GM20000 (cell line): Measurements from ENCODE around the gene CSNK1G1.
A peak's percentile ranks its signal among the peaks of the same experiment; 100 is the strongest.
"Not testable (repeated sequence)": the region's sequence is repeated elsewhere in the genome, so short reads cannot be mapped to it uniquely, and the experiment has no call there.

Source experiments
- DNase-seq: peaks from one replicate; pipeline ENCODE4 v3.0.0; 2012; ENCODE audit warnings: low spot score
- CTCF ChIP-seq: IDR thresholded peaks from 2 replicates; pipeline ENCODE4 v1.5.1; 2012; ENCODE audit warnings: mild to moderate bottlenecking, control low read depth; ENCODE audit errors: extremely low read depth, missing control alignments

The CSNK1G1 gene

GRCh38 chr15:64386291-64386690, 30.3 kb upstream of the CSNK1G1 start:
- DNase-seq, result no peak
- no peak for TF ChIP-seq CTCF

GRCh38 chr15:64383760-64384159, 27.8 kb upstream of the CSNK1G1 start:
- no peak for TF ChIP-seq CTCF
- no peak for DNase-seq

GRCh38 chr15:64381000-64381751, 25.2 kb upstream of the CSNK1G1 start, which contains the start of gene PCLAF:
Gene PCLAF, minus strand, starts transcription at chr15:64381441. Its CDS starts 70 bp downstream, at chr15:64381371.
- no peak for TF ChIP-seq CTCF
- peak; percentile 91 for DNase-seq

GRCh38 chr15:64380130-64380870, 24.3 kb upstream of the CSNK1G1 start:
- DNase-seq, result not testable (repeated sequence)

- no peak for DNase-seq
- TF ChIP-seq CTCF, result no peak
Observed at GRCh38 chr15:64379216-64379960, 23.4 kb upstream of the CSNK1G1 start.

- DNase-seq, result no peak
- TF ChIP-seq CTCF, result no peak
Observed at GRCh38 chr15:64373360-64373759, 17.4 kb upstream of the CSNK1G1 start.

- not testable (repeated sequence) for DNase-seq
Observed at GRCh38 chr15:64371383-64371782, 15.4 kb upstream of the CSNK1G1 start.

- TF ChIP-seq CTCF, result no peak
- no peak for DNase-seq
Observed at GRCh38 chr15:64369078-64369607, 13.2 kb upstream of the CSNK1G1 start.
